ENCODE results near the gene ETV3. TPM values are rescaled to one million over a fixed set of nuclear protein-coding genes. Genes with fewer than 3 reads are reported as not detected.

The ETV3 gene
- total and polyA plus RNA-seq, 10 of the 15 experiments (the other 5 are each of a cell fraction or from before 2014, with no cell fraction given) = 1.7 to 13.8 (median 7.2) TPM

DNA sequence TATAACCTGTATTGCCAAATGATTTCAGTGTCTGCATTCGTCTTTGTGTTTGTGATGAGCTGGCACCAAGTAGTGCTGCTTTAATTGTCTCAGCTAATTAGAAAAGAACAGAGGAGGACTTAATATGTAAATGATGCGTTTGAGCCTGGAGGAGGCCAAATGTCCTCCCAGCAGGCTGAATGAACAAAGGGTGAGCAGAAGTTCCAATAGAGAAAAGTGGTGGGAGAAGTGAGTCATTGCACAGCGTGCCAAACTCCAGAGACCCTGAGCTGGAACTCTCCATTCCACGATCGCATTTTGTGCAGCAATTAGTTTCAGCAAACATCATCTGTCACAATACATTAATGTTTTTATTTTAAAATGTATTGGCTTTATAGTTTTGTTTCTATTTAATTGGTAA is 56.5 kb downstream of the ETV3 start (continued):
- no peak for TF ChIP-seq ZSCAN29 (IDR thresholded peaks at IDR 0.05)

DNA sequence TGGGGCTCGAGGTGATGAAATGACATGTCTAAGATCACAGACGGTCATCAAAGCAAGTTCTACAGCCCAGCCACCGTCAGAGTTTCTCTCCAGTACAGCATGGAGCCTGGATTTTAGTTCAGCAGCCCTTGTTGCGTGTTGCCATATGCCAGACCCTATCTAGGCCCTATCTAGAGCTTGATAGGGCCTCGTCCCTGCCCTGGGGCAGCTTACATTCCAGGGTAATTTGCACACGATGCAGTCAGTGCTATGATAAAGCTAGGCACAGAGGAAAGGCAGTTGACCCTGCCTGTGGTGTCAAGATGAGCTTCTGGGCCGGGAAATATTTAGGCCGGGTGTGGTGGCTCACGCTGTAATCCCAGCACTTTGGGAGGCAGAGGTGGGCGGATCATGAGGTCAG is 57.5 kb downstream of the ETV3 start:
- no peaks in the 10 kb centered on the region for H4K20me1 ChIP-seq (ENCODE audit: control insufficient read depth, insufficient read depth)
- no peaks in the 10 kb centered on the region for H3K79me2 ChIP-seq (ENCODE audit: control insufficient read depth, insufficient read depth, low read length)
- H2AFZ ChIP-seq (ENCODE audit: control insufficient read depth, low read depth, low read length) = no peak overlapping the region
- ChIA-PET SMC1A (ENCODE audit: uncharacterized antibody, unreplicated experiment) (interaction anchor here (0.9 to 2.4 kb wide), 3 partner anchors 10 to 76 kb away, joined by 5 to 11 read pairs (median 9); no protein-coding TSS in a partner anchor), POLR2A (interaction anchor here (0.6 to 1.0 kb wide), 2 partner anchors 43 to 72 kb away, joined by 3 to 9 read pairs; no protein-coding TSS in a partner anchor), CTCF (interaction anchor here (0.7 to 14.4 kb wide), 3 partner anchors 9 to 74 kb away, joined by 3 to 715 read pairs (median 29); no protein-coding TSS in a partner anchor), RAD21 (ENCODE audit: unreplicated experiment) (interaction anchor here (1.1 kb wide), 1 partner anchor 9 kb away, joined by 5 read pairs; no protein-coding TSS in a partner anchor)
- ATAC-seq = no peak
- no peaks in the 10 kb centered on the region for H3K36me3 ChIP-seq (ENCODE audit: control insufficient read depth in 2 of 2, insufficient read depth in 2 of 2, low read length in 1 of 2)
- FAIRE-seq = no peak
- no peaks in the 10 kb centered on the region for H3K27me3 ChIP-seq (replicated peaks in 1 of 2; ENCODE audit: control insufficient read depth in 2 of 2, insufficient read depth in 2 of 2, low read length in 1 of 2)
- H3K27ac ChIP-seq (ENCODE audit: control insufficient read depth, insufficient read depth) = no peak overlapping the region
- H3K4me2 ChIP-seq (ENCODE audit: control insufficient read depth, insufficient read depth) = no peak overlapping the region
- BruUV-seq (replicated peaks) = no TSS peak
- DNase-seq (ENCODE audit: low read depth, low spot score) = no peak
- H3K4me1 ChIP-seq (ENCODE audit: control insufficient read depth, insufficient read depth, low read length) = no peaks in the 10 kb centered on the region
- intact Hi-C loops (cut with micrococcal nuclease; ENCODE audit: unreplicated experiment) = no loop called here
- no peak overlapping the region for H3K9ac ChIP-seq (ENCODE audit: control insufficient read depth, insufficient read depth, low read length)
- WGBS (ENCODE audit: insufficient coverage, insufficient replicate concordance, low lambda C conversion rate, missing lambda C conversion rate) = 30% methylated on average over 10 of the region's 10 CpGs
- H3K4me3 ChIP-seq = no peak overlapping the region
- in situ Hi-C loops (cut with MboI) = no loop called here
- no peaks in the 10 kb centered on the region for H3K9me3 ChIP-seq (replicated peaks; ENCODE audit: control insufficient read depth, insufficient read depth, low read length)
- TF ChIP-seq RB1 (IDR thresholded peaks at IDR 0.05; ENCODE audit: borderline replicate concordance) = no peak
- no peak for TF ChIP-seq YBX1 (IDR thresholded peaks at IDR 0.05)
- TF ChIP-seq ASH2L (IDR thresholded peaks at IDR 0.05; ENCODE audit: borderline replicate concordance, low read depth) = no peak
- no peak for TF ChIP-seq CBX5 (IDR thresholded peaks at IDR 0.05; ENCODE audit: low read depth)
- TF ChIP-seq FOS (IDR thresholded peaks at IDR 0.05; ENCODE audit: borderline replicate concordance, extremely low read depth, insufficient read length) = no peak
- TF ChIP-seq RAD21 (IDR thresholded peaks at IDR 0.05; ENCODE audit: insufficient read depth, low read depth, low read length) = no peak
- no peak for TF ChIP-seq POLR2A (IDR thresholded peaks at IDR 0.05; ENCODE audit: low read depth, low read length)
- TF ChIP-seq, protein P1, sequence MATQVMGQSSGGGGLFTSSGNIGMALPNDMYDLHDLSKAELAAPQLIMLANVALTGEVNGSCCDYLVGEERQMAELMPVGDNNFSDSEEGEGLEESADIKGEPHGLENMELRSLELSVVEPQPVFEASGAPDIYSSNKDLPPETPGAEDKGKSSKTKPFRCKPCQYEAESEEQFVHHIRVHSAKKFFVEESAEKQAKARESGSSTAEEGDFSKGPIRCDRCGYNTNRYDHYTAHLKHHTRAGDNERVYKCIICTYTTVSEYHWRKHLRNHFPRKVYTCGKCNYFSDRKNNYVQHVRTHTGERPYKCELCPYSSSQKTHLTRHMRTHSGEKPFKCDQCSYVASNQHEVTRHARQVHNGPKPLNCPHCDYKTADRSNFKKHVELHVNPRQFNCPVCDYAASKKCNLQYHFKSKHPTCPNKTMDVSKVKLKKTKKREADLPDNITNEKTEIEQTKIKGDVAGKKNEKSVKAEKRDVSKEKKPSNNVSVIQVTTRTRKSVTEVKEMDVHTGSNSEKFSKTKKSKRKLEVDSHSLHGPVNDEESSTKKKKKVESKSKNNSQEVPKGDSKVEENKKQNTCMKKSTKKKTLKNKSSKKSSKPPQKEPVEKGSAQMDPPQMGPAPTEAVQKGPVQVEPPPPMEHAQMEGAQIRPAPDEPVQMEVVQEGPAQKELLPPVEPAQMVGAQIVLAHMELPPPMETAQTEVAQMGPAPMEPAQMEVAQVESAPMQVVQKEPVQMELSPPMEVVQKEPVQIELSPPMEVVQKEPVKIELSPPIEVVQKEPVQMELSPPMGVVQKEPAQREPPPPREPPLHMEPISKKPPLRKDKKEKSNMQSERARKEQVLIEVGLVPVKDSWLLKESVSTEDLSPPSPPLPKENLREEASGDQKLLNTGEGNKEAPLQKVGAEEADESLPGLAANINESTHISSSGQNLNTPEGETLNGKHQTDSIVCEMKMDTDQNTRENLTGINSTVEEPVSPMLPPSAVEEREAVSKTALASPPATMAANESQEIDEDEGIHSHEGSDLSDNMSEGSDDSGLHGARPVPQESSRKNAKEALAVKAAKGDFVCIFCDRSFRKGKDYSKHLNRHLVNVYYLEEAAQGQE (IDR thresholded peaks at IDR 0.05; ENCODE audit: low read depth, low read length) = no peak
- no peak for TF ChIP-seq TCF7 (IDR thresholded peaks at IDR 0.05; ENCODE audit: borderline replicate concordance)
- TF ChIP-seq CHD2 (IDR thresholded peaks at IDR 0.05; ENCODE audit: borderline replicate concordance, low read depth, low read length) = no peak
- no peak for TF ChIP-seq BACH1 (IDR thresholded peaks at IDR 0.05; ENCODE audit: borderline replicate concordance)
- no peak for TF ChIP-seq EZH2 (IDR thresholded peaks at IDR 0.05; ENCODE audit: borderline replicate concordance, control insufficient read depth, low read depth, low read length)
- TF ChIP-seq HDAC6 (IDR thresholded peaks at IDR 0.05; ENCODE audit: unreplicated experiment) = no peak
- TF ChIP-seq SMC3 (IDR thresholded peaks at IDR 0.05; ENCODE audit: borderline replicate concordance, low read length) = no peak
- TF ChIP-seq, protein P2, sequence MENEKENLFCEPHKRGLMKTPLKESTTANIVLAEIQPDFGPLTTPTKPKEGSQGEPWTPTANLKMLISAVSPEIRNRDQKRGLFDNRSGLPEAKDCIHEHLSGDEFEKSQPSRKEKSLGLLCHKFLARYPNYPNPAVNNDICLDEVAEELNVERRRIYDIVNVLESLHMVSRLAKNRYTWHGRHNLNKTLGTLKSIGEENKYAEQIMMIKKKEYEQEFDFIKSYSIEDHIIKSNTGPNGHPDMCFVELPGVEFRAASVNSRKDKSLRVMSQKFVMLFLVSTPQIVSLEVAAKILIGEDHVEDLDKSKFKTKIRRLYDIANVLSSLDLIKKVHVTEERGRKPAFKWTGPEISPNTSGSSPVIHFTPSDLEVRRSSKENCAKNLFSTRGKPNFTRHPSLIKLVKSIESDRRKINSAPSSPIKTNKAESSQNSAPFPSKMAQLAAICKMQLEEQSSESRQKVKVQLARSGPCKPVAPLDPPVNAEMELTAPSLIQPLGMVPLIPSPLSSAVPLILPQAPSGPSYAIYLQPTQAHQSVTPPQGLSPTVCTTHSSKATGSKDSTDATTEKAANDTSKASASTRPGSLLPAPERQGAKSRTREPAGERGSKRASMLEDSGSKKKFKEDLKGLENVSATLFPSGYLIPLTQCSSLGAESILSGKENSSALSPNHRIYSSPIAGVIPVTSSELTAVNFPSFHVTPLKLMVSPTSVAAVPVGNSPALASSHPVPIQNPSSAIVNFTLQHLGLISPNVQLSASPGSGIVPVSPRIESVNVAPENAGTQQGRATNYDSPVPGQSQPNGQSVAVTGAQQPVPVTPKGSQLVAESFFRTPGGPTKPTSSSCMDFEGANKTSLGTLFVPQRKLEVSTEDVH (IDR thresholded peaks at IDR 0.05; ENCODE audit: low read depth, partially characterized antibody) = no peak

Measured in GM12878 (cell line).